HepG2 (cell line): Measurements from ENCODE around the gene PRUNE1. TPM values are rescaled to one million over a fixed set of nuclear protein-coding genes. Genes with fewer than 3 reads are reported as not detected.

Experiments
- ATAC-seq: fragments of 200-7000 bp; cut with Tn5 transposase; 3 replicates; pipeline ENCODE4 v1.9.1; 2020; ENCODE audit warnings: mild to moderate bottlenecking, moderate library complexity
- BruUV-seq: library from RNA; stranded (reverse); fragments of 400-500 nt; replicated peaks from 2 replicates; lab custom pipeline; 2021; lab: Mats Ljungman, UMichigan
- CTCF ChIA-PET: fragments of 300-600 bp; formaldehyde crosslinking; extraction: SDS; loops from one replicate; lab custom pipeline; 2021; ENCODE audit warnings: low total read pairs, inconsistent platforms, low intra/inter-chr PET ratio; lab: Yijun Ruan, JAX
- POLR2A ChIA-PET: fragments of 350-600 bp; sonication (Branson Sonifier 250); formaldehyde crosslinking; loops from one replicate; lab custom pipeline; 2020; ENCODE audit warnings: antibody characterized with exemption, inconsistent platforms; lab: Yijun Ruan, JAX
- DNase-seq: peaks from one replicate; pipeline ENCODE4 v3.0.0-alpha.2; 2015; ENCODE audit warnings: low spot score
- FAIRE-seq: peaks from 3 replicates; lab custom pipeline; 2011; peaks lifted over from hg19 to GRCh38; lab: Jason Lieb, UNC
- H2AFZ ChIP-seq: one replicate; pipeline ENCODE4 v1.6.1; 2011; ENCODE audit warnings: low read length, inconsistent platforms
- H3K27ac ChIP-seq: fragments of 300-600 bp; 3 replicates; pipeline ENCODE4 v1.8.0; 2011; ENCODE audit warnings: mixed run types, mild to moderate bottlenecking, mixed read lengths, low read length, inconsistent platforms; ENCODE audit not compliant: insufficient read depth; ENCODE audit errors: extremely low read length
- H3K27me3 ChIP-seq, 2 experiments: fragments of 200-600 bp in 1 of 2; 2 replicates in 1 of 2; 3 replicates in 1 of 2; pipeline versions ENCODE4 v1.6.0 to v1.8.0; 2011; ENCODE audit warnings: low read length in 2 of 2, mild to moderate bottlenecking in 2 of 2, moderate library complexity in 2 of 2, inconsistent platforms in 1 of 2; ENCODE audit not compliant: insufficient read depth in 2 of 2, control insufficient read depth in 1 of 2
- H3K36me3 ChIP-seq, 2 experiments: fragments of 200-600 bp in 1 of 2; replicated peaks in 1 of 2; 2 replicates in 1 of 2; 3 replicates in 1 of 2; pipeline versions ENCODE4 v1.5.1 to v1.8.0; 2011; ENCODE audit warnings: low read length in 2 of 2, inconsistent platforms in 1 of 2; ENCODE audit not compliant: insufficient read depth in 2 of 2, control insufficient read depth in 1 of 2
- H3K4me1 ChIP-seq: 2 replicates; pipeline ENCODE4 v1.5.1; 2012; ENCODE audit warnings: low read length, inconsistent platforms; ENCODE audit not compliant: insufficient read depth
- H3K4me2 ChIP-seq: 2 replicates; pipeline ENCODE4 v1.6.0; 2011; ENCODE audit warnings: low read depth, low read length, inconsistent platforms
- H3K4me3 ChIP-seq, 3 experiments: fragments of 200-600 bp in 1 of 3; sonication (generic), shearing (Covaris generic) in 1 of 3; replicated peaks in 1 of 3; 2 replicates each; pipeline ENCODE4 v1.5.1; 2011 to 2016; ENCODE audit warnings: low read length in 3 of 3, inconsistent platforms in 2 of 3, low read depth in 2 of 3, mild to moderate bottlenecking in 2 of 3, control low read depth in 1 of 3, mixed read lengths in 1 of 3; ENCODE audit not compliant: insufficient read depth in 1 of 3
- H3K79me2 ChIP-seq: one replicate; pipeline ENCODE4 v1.6.1; 2011; ENCODE audit warnings: low read length, inconsistent platforms; ENCODE audit not compliant: insufficient read depth
- H3K9ac ChIP-seq: 2 replicates; pipeline ENCODE4 v1.6.0; 2011; ENCODE audit warnings: mild to moderate bottlenecking, low read depth, low read length, inconsistent platforms; ENCODE audit not compliant: insufficient read depth
- H3K9me3 ChIP-seq: 2 replicates; pipeline ENCODE4 v1.5.1; 2012; ENCODE audit warnings: mild to moderate bottlenecking, low read length
- H4K20me1 ChIP-seq: 2 replicates; pipeline ENCODE4 v1.6.0; 2011; ENCODE audit warnings: inconsistent platforms, mild to moderate bottlenecking, low read length, moderate library complexity; ENCODE audit not compliant: insufficient read depth
- ATM ChIP-seq: fragments of 450-650 bp; IDR thresholded peaks from 2 replicates; pipeline ENCODE4 v1.7.1; 2017; ENCODE audit warnings: mild to moderate bottlenecking, borderline replicate concordance
- HDAC6 ChIP-seq: fragments of 200-600 bp; sonication (generic); IDR thresholded peaks from 2 replicates; pipeline ENCODE4 v1.7.0; 2017; ENCODE audit warnings: mild to moderate bottlenecking, antibody characterized with exemption, low read length, low read depth
- RBFOX2 ChIP-seq: fragments of 200-400 bp; formaldehyde crosslinking; IDR thresholded peaks from 2 replicates; pipeline ENCODE4 v1.6.1; 2017; ENCODE audit warnings: low read depth, mild to moderate bottlenecking, low read length
- SP2 ChIP-seq: sonication (generic); formaldehyde crosslinking; IDR thresholded peaks from 2 replicates; pipeline ENCODE4 v1.5.1; 2020; ENCODE audit warnings: mild to moderate bottlenecking, missing genetic modification reagents
- ZNF510 ChIP-seq: sonication (generic); formaldehyde crosslinking; IDR thresholded peaks from 2 replicates; pipeline ENCODE4 v1.4.0; 2020; ENCODE audit warnings: low read depth, mild to moderate bottlenecking, missing genetic modification reagents
- ZNF75D ChIP-seq: sonication (generic); formaldehyde crosslinking; IDR thresholded peaks from 2 replicates; pipeline ENCODE4 v1.8.1; 2023; ENCODE audit warnings: missing genetic modification reagents, mild to moderate bottlenecking, borderline replicate concordance
- WGBS: methylation state at CpG from one replicate; pipeline ENCODE4 v1.1.6; 2017; ENCODE audit warnings: low lambda C conversion rate; 5-methylcytosine and 5-hydroxymethylcytosine counted together
- in situ Hi-C: cut with HindIII; loops from 2 replicates; pipeline ENCODE4 v1.10.0; 2017; ENCODE audit warnings: low pct_unique_long_range_greater_than_20kb; ENCODE audit not compliant: extremely low pct_ligation_motif_present
- intact Hi-C: fragments of 100-400 bp; cut with micrococcal nuclease; formaldehyde crosslinking; loops from one replicate; pipeline ENCODE4 v1.10.0; 2022; ENCODE audit not compliant: unreplicated experiment
- polyA plus RNA-seq, 8 experiments: library from polyadenylated mRNA; depleted of rRNA in 3 of 8; stranded (reverse) in 7 of 8; unstranded in 1 of 8; fragments of >200 nt; fragmentation: Illumina TruSeq in 4 of 8; extraction: Trizol in 4 of 8; gene quantifications; 2 replicates each; pipeline versions ENCODE4 v1.2.1 to v1.2.3, GENCODE V29; 2011 to 2016; ENCODE audit warnings: low read depth in 4 of 8, missing spikeins in 1 of 8, mixed read lengths in 1 of 8; ENCODE audit not compliant: insufficient read depth in 1 of 8
- total RNA-seq, 5 experiments: library from RNA; depleted of rRNA; stranded (reverse); fragments of >200 nt; fragmentation: Illumina TruSeq; extraction: Trizol; gene quantifications; 2 replicates each; pipeline ENCODE4 v1.2.3, GENCODE V29; 2016; ENCODE audit warnings: low read depth in 1 of 5
- TF ChIP-seq, protein P1 (sequence below), 2 experiments: sonication (generic) in 1 of 2; formaldehyde crosslinking in 1 of 2; IDR thresholded peaks; 2 replicates each; pipeline versions ENCODE4 v1.4.0 to v1.6.1; 2018 to 2020; ENCODE audit warnings: missing genetic modification reagents in 2 of 2, borderline replicate concordance in 1 of 2, low read depth in 1 of 2, mild to moderate bottlenecking in 1 of 2, missing biosample characterization in 1 of 2
- TF ChIP-seq, protein P2 (sequence below): sonication (generic); formaldehyde crosslinking; IDR thresholded peaks from 2 replicates; pipeline ENCODE4 v1.8.1; 2022; ENCODE audit warnings: mild to moderate bottlenecking, missing genetic modification reagents
- TF ChIP-seq, protein P3 (sequence below): sonication (generic); formaldehyde crosslinking; IDR thresholded peaks from 2 replicates; pipeline ENCODE4 v1.5.0; 2020; ENCODE audit warnings: mild to moderate bottlenecking, missing genetic modification reagents, borderline replicate concordance

PRUNE1 gene
- total and polyA plus RNA-seq, 2 of the 13 experiments (the other 11 are each of a cell fraction or from before 2014, with no cell fraction given): 19.0 to 31.9 TPM

DNA sequence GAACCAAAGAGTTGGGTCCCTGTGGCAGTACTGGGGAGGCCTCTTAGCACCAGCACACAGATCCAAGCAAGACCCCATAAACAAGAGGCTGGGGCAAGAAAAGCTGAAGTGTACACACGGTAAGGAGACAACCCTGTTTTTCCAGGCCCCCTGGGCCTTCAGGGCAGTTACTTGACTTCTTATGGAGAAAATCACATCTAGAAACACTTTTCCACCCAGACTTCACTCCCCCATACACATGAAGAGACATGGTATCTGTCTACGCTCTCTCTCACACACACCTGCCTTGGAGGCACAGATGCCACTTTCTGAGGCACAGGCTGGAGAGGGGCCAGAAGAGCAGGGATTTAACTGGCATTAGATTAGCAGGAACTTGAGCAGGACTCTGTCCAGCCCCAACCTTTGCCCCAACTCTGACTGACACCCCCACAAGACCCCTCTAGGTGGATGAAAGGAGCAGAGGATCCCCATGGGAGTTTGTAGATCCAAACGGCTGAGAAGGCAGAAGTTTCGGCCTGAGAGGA lies 35.8 kb upstream of the PRUNE1 start:
- CTCF ChIA-PET: interaction anchor here (2.5 kb wide), 1 partner anchor 8 kb away, joined by 18 read pairs; the partner anchor contains the start of gene ANXA9
- Histone ChIP-seq H3K9ac (peak overlapping the region; percentile 97), H3K4me2 (peak overlapping the region; percentile 98), H3K27ac (peak overlapping the region; percentile 96), H2AFZ (no peak overlapping the region), H3K79me2 (peaks cover 63% of the 10 kb centered on the region), H3K36me3 (peaks cover 9 to 19% of the 10 kb centered on the region in 2 experiments), H3K4me1 (peaks cover 71% of the 10 kb centered on the region), H3K4me3 (peak overlapping the region; percentile 71 to 95 (median 89)), H3K27me3 (no peaks in the 10 kb centered on the region; a peak in 1 of 5 replicates), H4K20me1 (peaks cover 21% of the 10 kb centered on the region), H3K9me3 (no peaks in the 10 kb centered on the region)
- POLR2A ChIA-PET: interaction anchor here (1.2 to 10.3 kb wide), 8 partner anchors 9 to 45 kb away, joined by 3 to 114 read pairs (median 12); partner anchors contain the start of genes ANXA9, MINDY1 and SETDB1
- ATAC-seq (no peak), DNase-seq (no peak), FAIRE-seq (no peak)
- intact Hi-C loops (loop anchor here (5.0 kb wide), 1 partner anchor 35 kb away; the partner anchor contains the start of genes MINDY1 and PRUNE1), in situ Hi-C loops (no loop called here)
- BruUV-seq: TSS peak; percentile 52
- 5% methylated on average over 4 of the region's 4 CpGs for WGBS
- TF ChIP-seq, protein P1, sequence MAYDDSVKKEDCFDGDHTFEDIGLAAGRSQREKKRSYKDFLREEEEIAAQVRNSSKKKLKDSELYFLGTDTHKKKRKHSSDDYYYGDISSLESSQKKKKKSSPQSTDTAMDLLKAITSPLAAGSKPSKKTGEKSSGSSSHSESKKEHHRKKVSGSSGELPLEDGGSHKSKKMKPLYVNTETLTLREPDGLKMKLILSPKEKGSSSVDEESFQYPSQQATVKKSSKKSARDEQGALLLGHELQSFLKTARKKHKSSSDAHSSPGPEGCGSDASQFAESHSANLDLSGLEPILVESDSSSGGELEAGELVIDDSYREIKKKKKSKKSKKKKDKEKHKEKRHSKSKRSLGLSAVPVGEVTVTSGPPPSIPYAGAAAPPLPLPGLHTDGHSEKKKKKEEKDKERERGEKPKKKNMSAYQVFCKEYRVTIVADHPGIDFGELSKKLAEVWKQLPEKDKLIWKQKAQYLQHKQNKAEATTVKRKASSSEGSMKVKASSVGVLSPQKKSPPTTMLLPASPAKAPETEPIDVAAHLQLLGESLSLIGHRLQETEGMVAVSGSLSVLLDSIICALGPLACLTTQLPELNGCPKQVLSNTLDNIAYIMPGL (CRISPR knock-in tag; IDR thresholded peaks at IDR 0.05; ENCODE audit: borderline replicate concordance in 1 of 2, low read depth in 1 of 2): no peak
- TF ChIP-seq ZNF75D (no peak), RBFOX2 (peak; percentile 2; the same call in 1 of the 2 replicates), ATM (no peak), ZNF510 (CRISPR knock-in tag) (0 out of 2 replicates have a peak, but pooled peaks have one; percentile 40), HDAC6 (no peak), SP2 (CRISPR knock-in tag) (0 out of 2 replicates have a peak, but pooled peaks have one; percentile 36)
- TF ChIP-seq, protein P2, sequence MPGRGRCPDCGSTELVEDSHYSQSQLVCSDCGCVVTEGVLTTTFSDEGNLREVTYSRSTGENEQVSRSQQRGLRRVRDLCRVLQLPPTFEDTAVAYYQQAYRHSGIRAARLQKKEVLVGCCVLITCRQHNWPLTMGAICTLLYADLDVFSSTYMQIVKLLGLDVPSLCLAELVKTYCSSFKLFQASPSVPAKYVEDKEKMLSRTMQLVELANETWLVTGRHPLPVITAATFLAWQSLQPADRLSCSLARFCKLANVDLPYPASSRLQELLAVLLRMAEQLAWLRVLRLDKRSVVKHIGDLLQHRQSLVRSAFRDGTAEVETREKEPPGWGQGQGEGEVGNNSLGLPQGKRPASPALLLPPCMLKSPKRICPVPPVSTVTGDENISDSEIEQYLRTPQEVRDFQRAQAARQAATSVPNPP (CRISPR knock-in tag): no peak
- TF ChIP-seq, protein P3, sequence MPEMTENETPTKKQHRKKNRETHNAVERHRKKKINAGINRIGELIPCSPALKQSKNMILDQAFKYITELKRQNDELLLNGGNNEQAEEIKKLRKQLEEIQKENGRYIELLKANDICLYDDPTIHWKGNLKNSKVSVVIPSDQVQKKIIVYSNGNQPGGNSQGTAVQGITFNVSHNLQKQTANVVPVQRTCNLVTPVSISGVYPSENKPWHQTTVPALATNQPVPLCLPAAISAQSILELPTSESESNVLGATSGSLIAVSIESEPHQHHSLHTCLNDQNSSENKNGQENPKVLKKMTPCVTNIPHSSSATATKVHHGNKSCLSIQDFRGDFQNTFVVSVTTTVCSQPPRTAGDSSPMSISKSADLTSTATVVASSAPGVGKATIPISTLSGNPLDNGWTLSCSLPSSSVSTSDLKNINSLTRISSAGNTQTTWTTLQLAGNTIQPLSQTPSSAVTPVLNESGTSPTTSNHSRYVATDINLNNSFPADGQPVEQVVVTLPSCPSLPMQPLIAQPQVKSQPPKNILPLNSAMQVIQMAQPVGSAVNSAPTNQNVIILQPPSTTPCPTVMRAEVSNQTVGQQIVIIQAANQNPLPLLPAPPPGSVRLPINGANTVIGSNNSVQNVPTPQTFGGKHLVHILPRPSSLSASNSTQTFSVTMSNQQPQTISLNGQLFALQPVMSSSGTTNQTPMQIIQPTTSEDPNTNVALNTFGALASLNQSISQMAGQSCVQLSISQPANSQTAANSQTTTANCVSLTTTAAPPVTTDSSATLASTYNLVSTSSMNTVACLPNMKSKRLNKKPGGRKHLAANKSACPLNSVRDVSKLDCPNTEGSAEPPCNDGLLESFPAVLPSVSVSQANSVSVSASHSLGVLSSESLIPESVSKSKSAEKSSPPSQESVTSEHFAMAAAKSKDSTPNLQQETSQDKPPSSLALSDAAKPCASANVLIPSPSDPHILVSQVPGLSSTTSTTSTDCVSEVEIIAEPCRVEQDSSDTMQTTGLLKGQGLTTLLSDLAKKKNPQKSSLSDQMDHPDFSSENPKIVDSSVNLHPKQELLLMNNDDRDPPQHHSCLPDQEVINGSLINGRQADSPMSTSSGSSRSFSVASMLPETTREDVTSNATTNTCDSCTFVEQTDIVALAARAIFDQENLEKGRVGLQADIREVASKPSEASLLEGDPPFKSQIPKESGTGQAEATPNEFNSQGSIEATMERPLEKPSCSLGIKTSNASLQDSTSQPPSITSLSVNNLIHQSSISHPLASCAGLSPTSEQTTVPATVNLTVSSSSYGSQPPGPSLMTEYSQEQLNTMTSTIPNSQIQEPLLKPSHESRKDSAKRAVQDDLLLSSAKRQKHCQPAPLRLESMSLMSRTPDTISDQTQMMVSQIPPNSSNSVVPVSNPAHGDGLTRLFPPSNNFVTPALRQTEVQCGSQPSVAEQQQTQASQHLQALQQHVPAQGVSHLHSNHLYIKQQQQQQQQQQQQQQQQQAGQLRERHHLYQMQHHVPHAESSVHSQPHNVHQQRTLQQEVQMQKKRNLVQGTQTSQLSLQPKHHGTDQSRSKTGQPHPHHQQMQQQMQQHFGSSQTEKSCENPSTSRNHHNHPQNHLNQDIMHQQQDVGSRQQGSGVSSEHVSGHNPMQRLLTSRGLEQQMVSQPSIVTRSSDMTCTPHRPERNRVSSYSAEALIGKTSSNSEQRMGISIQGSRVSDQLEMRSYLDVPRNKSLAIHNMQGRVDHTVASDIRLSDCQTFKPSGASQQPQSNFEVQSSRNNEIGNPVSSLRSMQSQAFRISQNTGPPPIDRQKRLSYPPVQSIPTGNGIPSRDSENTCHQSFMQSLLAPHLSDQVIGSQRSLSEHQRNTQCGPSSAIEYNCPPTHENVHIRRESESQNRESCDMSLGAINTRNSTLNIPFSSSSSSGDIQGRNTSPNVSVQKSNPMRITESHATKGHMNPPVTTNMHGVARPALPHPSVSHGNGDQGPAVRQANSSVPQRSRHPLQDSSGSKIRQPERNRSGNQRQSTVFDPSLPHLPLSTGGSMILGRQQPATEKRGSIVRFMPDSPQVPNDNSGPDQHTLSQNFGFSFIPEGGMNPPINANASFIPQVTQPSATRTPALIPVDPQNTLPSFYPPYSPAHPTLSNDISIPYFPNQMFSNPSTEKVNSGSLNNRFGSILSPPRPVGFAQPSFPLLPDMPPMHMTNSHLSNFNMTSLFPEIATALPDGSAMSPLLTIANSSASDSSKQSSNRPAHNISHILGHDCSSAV (CRISPR knock-in tag): no peak
